ENCODE data around the gene BEND3. TPM values are rescaled to one million over a fixed set of nuclear protein-coding genes. Genes with fewer than 3 reads are reported as not detected.
A peak's percentile ranks its signal among the peaks of the same experiment; 100 is the strongest.

Gene BEND3
- total RNA-seq, 1 experiment from 2014 or later = 70.2 TPM

DNA sequence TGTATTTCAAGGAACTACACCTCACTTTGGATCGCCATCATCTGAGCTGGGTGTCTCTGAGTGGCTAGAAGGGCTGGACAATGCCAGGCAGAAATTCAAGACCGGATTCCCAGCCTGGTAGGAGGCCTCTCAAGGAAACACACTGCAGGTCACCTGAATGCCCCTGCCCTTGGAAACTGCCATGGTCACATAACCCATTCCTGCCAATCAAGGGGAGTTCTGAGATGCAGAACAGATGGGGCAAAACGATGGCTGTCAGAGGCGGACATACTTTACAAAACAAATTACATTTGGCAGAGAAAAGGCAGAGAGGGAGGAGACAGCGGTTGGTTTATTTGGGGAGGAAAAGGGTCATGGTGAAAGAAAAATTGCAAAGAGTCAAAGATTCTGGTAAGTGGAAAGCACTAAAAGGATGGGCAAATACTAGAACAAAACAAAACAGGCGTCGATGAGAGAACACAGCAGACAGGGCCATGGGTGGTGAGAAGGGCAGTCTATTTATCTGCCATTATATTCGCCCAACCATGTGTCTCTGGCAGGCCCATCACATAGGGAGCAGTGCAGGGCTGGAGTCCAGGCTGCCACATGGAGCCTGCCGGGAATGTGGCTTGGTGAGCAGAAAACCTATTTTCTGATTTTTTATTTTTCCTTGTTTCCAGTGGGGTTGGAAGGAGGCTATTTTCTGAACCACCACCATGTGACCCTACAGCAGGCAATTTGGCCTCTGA, 13.5 kb downstream of the BEND3 start:
- H2AK5ac ChIP-seq (ENCODE audit: insufficient read length, low read length) = no peak overlapping the region
- H2AFZ ChIP-seq (ENCODE audit: low read length) = no peak overlapping the region
- H3K79me1 ChIP-seq (ENCODE audit: insufficient read depth, low read depth, low read length, poor library complexity, severe bottlenecking) = no peaks in the 10 kb centered on the region
- TF ChIP-seq CTCF (conservative IDR thresholded peaks at IDR 0.05) = no peak
- H4K20me1 ChIP-seq (ENCODE audit: control insufficient read depth, insufficient read depth, insufficient read length) = no peaks in the 10 kb centered on the region
- no peak overlapping the region for H2BK120ac ChIP-seq (ENCODE audit: low read depth, low read length, poor library complexity, severe bottlenecking)
- H3K79me2 ChIP-seq (ENCODE audit: insufficient read depth, low read length) = no peaks in the 10 kb centered on the region; the same call in 1 of the 2 replicates
- no peak overlapping the region for H3K23ac ChIP-seq (ENCODE audit: insufficient read length, low read depth, low read length)
- H3K23me2 ChIP-seq (ENCODE audit: insufficient read length, low read depth, low read length, poor library complexity, severe bottlenecking) = no peaks in the 10 kb centered on the region
- no peaks in the 10 kb centered on the region for H3K9me3 Mint-ChIP-seq
- no peak overlapping the region for H2BK5ac ChIP-seq (ENCODE audit: insufficient read length, low read length)
- H2BK20ac ChIP-seq (ENCODE audit: low read depth, low read length, poor library complexity, severe bottlenecking) = no peak overlapping the region
- H4K8ac ChIP-seq (replicated peaks; ENCODE audit: insufficient read length, low read depth, low read length) = no peak overlapping the region
- H3K9ac ChIP-seq (ENCODE audit: extremely low read depth, insufficient read length, low read length) = no peak overlapping the region
- no peaks in the 10 kb centered on the region for H3K27me3 ChIP-seq (ENCODE audit: insufficient read depth, low read length)
- H3K56ac ChIP-seq (ENCODE audit: insufficient read length, low read depth, low read length) = no peak overlapping the region
- H3K36me3 Mint-ChIP-seq (ENCODE audit: insufficient read depth in 1 of 3, low read depth in 3 of 3) = peaks cover 1 to 35% (median 17%) of the 10 kb centered on the region in 3 experiments; a peak in 6 of 7 replicates
- no peaks in the 10 kb centered on the region for H3K9me3 ChIP-seq (ENCODE audit: control insufficient read depth, low read depth, low read length)
- peaks cover 49 to 50% of the 10 kb centered on the region in 2 experiments for H3K4me1 Mint-ChIP-seq
- no peak overlapping the region for H3K18ac ChIP-seq (ENCODE audit: insufficient read length, low read depth, low read length)
- no peak overlapping the region for H3K4me2 ChIP-seq (ENCODE audit: insufficient read depth, insufficient read length, low read length)
- H3K27ac Mint-ChIP-seq = peak overlapping the region; percentile 10 to 50 (median 23); a peak in 5 of 7 replicates
- H3K4me3 Mint-ChIP-seq = no peak overlapping the region
- H2BK12ac ChIP-seq (ENCODE audit: insufficient read length, low read depth, low read length) = no peak overlapping the region
- no peak for DNase-seq
- H3K4ac ChIP-seq (ENCODE audit: low read depth, low read length) = no peak overlapping the region
- H3K14ac ChIP-seq (ENCODE audit: insufficient read depth, low read length) = no peak overlapping the region
- H3T11ph ChIP-seq (ENCODE audit: low read length) = no peak overlapping the region
- H3K27me3 Mint-ChIP-seq (ENCODE audit: low read depth) = no peaks in the 10 kb centered on the region
- no peak overlapping the region for H2BK15ac ChIP-seq (ENCODE audit: low read depth, low read length)
- peaks cover 17% of the 10 kb centered on the region for H3K4me1 ChIP-seq (ENCODE audit: insufficient read depth, low read length)
- H3K27ac ChIP-seq (ENCODE audit: insufficient read length, low read depth, low read length) = no peak overlapping the region
- WGBS (ENCODE audit: extremely low coverage, insufficient read length, low lambda C conversion rate) = no CpG with 5 or more reads among the region's 9 CpGs
- no peak overlapping the region for H4K91ac ChIP-seq (ENCODE audit: insufficient read length, low read depth, low read length)
- no peak overlapping the region for H4K5ac ChIP-seq (ENCODE audit: insufficient read length, low read depth, low read length)

Data from H9 (cell line).